GM12878 (cell line): ENCODE measurements around the gene ARRB2. TPM values are rescaled to one million over a fixed set of nuclear protein-coding genes. Genes with fewer than 3 reads are reported as not detected.

Experiments
- ATAC-seq: fragments of 200-7000 bp; cut with Tn5 transposase; 3 replicates; pipeline ENCODE4 v1.9.1; 2020; ENCODE audit warnings: mild to moderate bottlenecking, moderate library complexity
- BruUV-seq: library from RNA; stranded (reverse); fragments of 400-500 nt; replicated peaks from 2 replicates; lab custom pipeline; 2021; lab: Mats Ljungman, UMichigan
- CTCF ChIA-PET: fragments of 300-600 bp; sonication (Branson Sonifier 250); formaldehyde crosslinking; extraction: SDS; loops from one replicate; lab custom pipeline; 2021; ENCODE audit warnings: inconsistent platforms; lab: Yijun Ruan, JAX
- POLR2A ChIA-PET: fragments of 350-600 bp; formaldehyde crosslinking; extraction: SDS; loops from one replicate; lab custom pipeline; 2021; ENCODE audit warnings: inconsistent platforms; lab: Charles Lee
- RAD21 ChIA-PET: fragments of 300-600 bp; sonication (Branson Sonifier 250); formaldehyde crosslinking; loops from one replicate; lab custom pipeline; 2023; ENCODE audit warnings: antibody characterized with exemption; ENCODE audit not compliant: unreplicated experiment; lab: Charles Lee
- SMC1A ChIA-PET: fragments of 300-600 bp; sonication (Branson Sonifier 250); formaldehyde crosslinking; loops from one replicate; lab custom pipeline; 2023; ENCODE audit not compliant: unreplicated experiment, uncharacterized antibody; lab: Charles Lee
- DNase-seq: peaks from one replicate; pipeline ENCODE4 v3.0.0-alpha.2; 2011; ENCODE audit warnings: low read depth, low spot score
- FAIRE-seq: peaks from 3 replicates; lab custom pipeline; 2011; peaks lifted over from hg19 to GRCh38; lab: Jason Lieb, UNC
- H2AFZ ChIP-seq: 2 replicates; pipeline ENCODE4 v1.6.0; 2011; ENCODE audit warnings: low read depth, low read length, control low read depth; ENCODE audit not compliant: control insufficient read depth
- H3K27ac ChIP-seq: 2 replicates; pipeline ENCODE4 v1.5.1; 2011; ENCODE audit warnings: control low read depth; ENCODE audit not compliant: control insufficient read depth, insufficient read depth
- H3K27me3 ChIP-seq, 2 experiments: replicated peaks in 1 of 2; 2 replicates each; pipeline versions ENCODE4 v1.6.0 to v1.6.1; 2011; ENCODE audit warnings: low read length in 1 of 2; ENCODE audit not compliant: control insufficient read depth in 2 of 2, insufficient read depth in 2 of 2
- H3K36me3 ChIP-seq, 2 experiments: 2 replicates each; pipeline ENCODE4 v1.5.1; 2011; ENCODE audit warnings: low read length in 1 of 2; ENCODE audit not compliant: control insufficient read depth in 2 of 2, insufficient read depth in 2 of 2
- H3K4me1 ChIP-seq: 2 replicates; pipeline ENCODE4 v1.6.1; 2011; ENCODE audit warnings: mild to moderate bottlenecking, low read length, moderate library complexity, mixed read lengths; ENCODE audit not compliant: control insufficient read depth, insufficient read depth
- H3K4me2 ChIP-seq: 2 replicates; pipeline ENCODE4 v1.6.0; 2011; ENCODE audit warnings: control low read depth; ENCODE audit not compliant: control insufficient read depth, insufficient read depth
- H3K4me3 ChIP-seq: fragments of 200-600 bp; sonication (generic); 2 replicates; pipeline ENCODE4 v1.5.1; 2016
- H3K79me2 ChIP-seq: 2 replicates; pipeline ENCODE4 v1.6.0; 2011; ENCODE audit warnings: low read length; ENCODE audit not compliant: control insufficient read depth, insufficient read depth
- H3K9ac ChIP-seq: 2 replicates; pipeline ENCODE4 v1.8.0; 2011; ENCODE audit warnings: low read length, control low read depth, mixed read lengths; ENCODE audit not compliant: control insufficient read depth, insufficient read depth
- H3K9me3 ChIP-seq: replicated peaks from 3 replicates; pipeline ENCODE4 v1.5.1; 2011; ENCODE audit warnings: mild to moderate bottlenecking, low read length; ENCODE audit not compliant: control insufficient read depth, insufficient read depth
- H4K20me1 ChIP-seq: 2 replicates; pipeline ENCODE4 v1.6.0; 2011; ENCODE audit not compliant: control insufficient read depth, insufficient read depth
- BMI1 ChIP-seq: fragments of 450-650 bp; IDR thresholded peaks from 2 replicates; pipeline ENCODE4 v1.6.1; 2016; ENCODE audit warnings: mild to moderate bottlenecking, moderate library complexity, borderline replicate concordance
- CBX5 ChIP-seq: sonication (generic); IDR thresholded peaks from 2 replicates; pipeline ENCODE4 v1.6.1; 2016; ENCODE audit warnings: low read depth, moderate library complexity, mild to moderate bottlenecking, inconsistent platforms
- CHD4 ChIP-seq: fragments of 200-600 bp; sonication (generic); IDR thresholded peaks from 2 replicates; pipeline ENCODE4 v1.6.1; 2016; ENCODE audit warnings: mild to moderate bottlenecking
- DPF2 ChIP-seq: fragments of 450-650 bp; IDR thresholded peaks from 2 replicates; pipeline ENCODE4 v1.6.1; 2017; ENCODE audit warnings: mild to moderate bottlenecking
- EED ChIP-seq: sonication (generic); IDR thresholded peaks from 2 replicates; pipeline ENCODE4 v1.6.1; 2016; ENCODE audit warnings: antibody characterized with exemption, low read depth
- GATAD2B ChIP-seq: fragments of 450-650 bp; conservative IDR thresholded peaks from 2 replicates; pipeline ENCODE4 v1.6.1; 2017; ENCODE audit warnings: low read depth, mild to moderate bottlenecking, moderate library complexity
- IKZF1 ChIP-seq: fragments of 450-650 bp; conservative IDR thresholded peaks from 2 replicates; pipeline ENCODE4 v1.6.1; 2017; ENCODE audit warnings: antibody characterized with exemption, mild to moderate bottlenecking
- IKZF2 ChIP-seq, 2 experiments: fragments of 450-650 bp; IDR thresholded peaks; 2 replicates each; pipeline ENCODE4 v1.6.1; 2017; ENCODE audit warnings: mild to moderate bottlenecking in 2 of 2, moderate library complexity in 2 of 2
- MTA2 ChIP-seq: fragments of 450-650 bp; IDR thresholded peaks from 2 replicates; pipeline ENCODE4 v1.6.1; 2016; ENCODE audit warnings: low read depth, mild to moderate bottlenecking, moderate library complexity
- NFYA ChIP-seq: IDR thresholded peaks from 2 replicates; pipeline ENCODE4 v1.6.1; 2011; ENCODE audit warnings: low read depth, mild to moderate bottlenecking, low read length, improper control_type of control experiment, borderline replicate concordance
- NRF1 ChIP-seq: conservative IDR thresholded peaks from 2 replicates; pipeline ENCODE4 v1.6.1; 2011; ENCODE audit warnings: mild to moderate bottlenecking, low read depth, low read length, improper control_type of control experiment
- PAX8 ChIP-seq: fragments of 450-650 bp; IDR thresholded peaks from 2 replicates; pipeline ENCODE4 v1.6.1; 2017; ENCODE audit warnings: mild to moderate bottlenecking, moderate library complexity
- PKNOX1 ChIP-seq: fragments of 450-650 bp; IDR thresholded peaks from 2 replicates; pipeline ENCODE4 v1.6.1; 2016; ENCODE audit warnings: mild to moderate bottlenecking
- RUNX3 ChIP-seq: IDR thresholded peaks from 2 replicates; pipeline ENCODE4 v1.6.1; 2012; ENCODE audit warnings: low read length, inconsistent platforms
- SUPT20H ChIP-seq: IDR thresholded peaks from 2 replicates; pipeline ENCODE4 v1.6.1; 2011; ENCODE audit warnings: low read depth, mild to moderate bottlenecking, low read length, moderate library complexity, borderline replicate concordance; ENCODE audit not compliant: control insufficient read depth
- ZNF687 ChIP-seq: fragments of 450-650 bp; IDR thresholded peaks from 2 replicates; pipeline ENCODE4 v1.6.1; 2017; ENCODE audit warnings: mild to moderate bottlenecking, moderate library complexity
- ZSCAN29 ChIP-seq: fragments of 450-650 bp; IDR thresholded peaks from 2 replicates; pipeline ENCODE4 v1.6.1; 2017; ENCODE audit warnings: mild to moderate bottlenecking, moderate library complexity
- WGBS: methylation state at CpG from one replicate; pipeline ENCODE4 v1.1.6; 2016; ENCODE audit warnings: low lambda C conversion rate; ENCODE audit not compliant: insufficient replicate concordance, insufficient coverage; ENCODE audit errors: missing lambda C conversion rate; 5-methylcytosine and 5-hydroxymethylcytosine counted together
- in situ Hi-C: fragments of 300-500 bp; cut with MboI; formaldehyde crosslinking; loops from 9 replicates; pipeline ENCODE4 v1.14.3; 2018; ENCODE audit warnings: mixed read lengths
- intact Hi-C: fragments of 100-400 bp; cut with micrococcal nuclease; formaldehyde crosslinking; loops from one replicate; pipeline ENCODE4 v1.14.2; 2022; ENCODE audit not compliant: unreplicated experiment
- polyA plus RNA-seq, 11 experiments: library from polyadenylated mRNA; depleted of rRNA in 4 of 11; unstranded in 6 of 11; stranded (reverse) in 5 of 11; fragments of >200 nt; fragmentation: Nextera tagmentation in 4 of 11; fragmentation: Illumina TruSeq in 1 of 11; extraction: Ambion mirVana in 4 of 11; extraction: Trizol in 1 of 11; gene quantifications; 1 replicate in 1 of 11; 2 replicates in 10 of 11; pipeline versions ENCODE4 v1.2.1 to v1.2.3, GENCODE V29; 2011 to 2016; ENCODE audit warnings: inconsistent platforms in 2 of 11, missing spikeins in 2 of 11, low read depth in 1 of 11
- total RNA-seq, 4 experiments: library from RNA; depleted of rRNA in 3 of 4; stranded (reverse); fragments of >200 nt in 3 of 4; fragmentation: Illumina TruSeq in 1 of 4; extraction: Trizol in 1 of 4; gene quantifications; 2 replicates each; pipeline versions ENCODE4 v1.2.1 to v1.2.3, GENCODE V29; 2013 to 2021

The ARRB2 gene
- total and polyA plus RNA-seq, 10 of the 15 experiments (the other 5 are each of a cell fraction or from before 2014, with no cell fraction given) = 6.5 to 75.2 (median 43.1) TPM

GRCh38 chr17:4711661-4712181 lies 1.3 kb downstream of the ARRB2 start:
- SMC1A ChIA-PET = interaction anchor here (1.2 to 2.8 kb wide), 4 partner anchors 9 to 24 kb away, joined by 3 to 11 read pairs (median 4); partner anchors contain the start of gene MED11
- in situ Hi-C loops = loop anchor here (5.0 kb wide), 1 partner anchor 171 kb away; no protein-coding TSS in a partner anchor
- FAIRE-seq = peak; percentile 44

More at GRCh38 chr17:4711661-4712181, 1.3 kb downstream of the ARRB2 start:
- ChIA-PET RAD21 (interaction anchor here (0.6 to 1.1 kb wide), 2 partner anchors 21 to 82 kb away, joined by 3 read pairs; no protein-coding TSS in a partner anchor), POLR2A (interaction anchor here (1.6 to 3.9 kb wide), 3 partner anchors 9 to 19 kb away, joined by 4 to 23 read pairs (median 7); partner anchors contain the start of genes MED11 and PELP1), CTCF (interaction anchor here (1.2 to 1.8 kb wide), 2 partner anchors 21 to 191 kb away, joined by 3 to 5 read pairs; partner anchors contain the start of gene CHRNE)
- H2AFZ ChIP-seq = peak overlapping the region; percentile 84
- H3K4me1 ChIP-seq = peaks cover 28% of the 10 kb centered on the region
- no peaks in the 10 kb centered on the region for H3K27me3 ChIP-seq
- peaks cover 0 to 2% of the 10 kb centered on the region in 2 experiments; a peak in 3 of 4 replicates for H3K36me3 ChIP-seq
- H3K79me2 ChIP-seq = peaks cover 19% of the 10 kb centered on the region
- intact Hi-C loops = loop anchor here (2.0 to 5.0 kb wide), 2 partner anchors 76 to 177 kb away; partner anchors contain the start of genes GLTPD2 and VMO1
- WGBS = 49% methylated on average over 6 of the region's 6 CpGs
- H3K27ac ChIP-seq = peak overlapping the region; percentile 66
- TF ChIP-seq NRF1 (no peak), BMI1 (no peak), SUPT20H (no peak), ZSCAN29 (no peak), EED (peak; percentile 52; the same call in 1 of the 2 replicates), IKZF1 (peak; percentile 56), ZNF687 (peak; percentile 32; the same call in 1 of the 2 replicates), CHD4 (no peak), PKNOX1 (no peak), PAX8 (no peak), IKZF2 (IDR thresholded peaks at IDR 0.05) (peak; percentile 25 to 38; a peak in 2 of 4 replicates), CBX5 (no peak), DPF2 (peak; percentile 46; the same call in 1 of the 2 replicates), RUNX3 (0 out of 2 replicates have a peak, but pooled peaks have one; percentile 14), NFYA (no peak), MTA2 (no peak), GATAD2B (0 out of 2 replicates have a peak, but pooled peaks have one; percentile 23)
- no peaks in the 10 kb centered on the region; the same call in 2 of the 3 replicates for H3K9me3 ChIP-seq
- H4K20me1 ChIP-seq = no peaks in the 10 kb centered on the region
- peak overlapping the region; percentile 85 for H3K9ac ChIP-seq
- peak overlapping the region; percentile 96 for H3K4me2 ChIP-seq
- no TSS peak for BruUV-seq
- peak overlapping the region; percentile 80 for H3K4me3 ChIP-seq
- ATAC-seq (no peak), DNase-seq (no peak)
